SK-N-SH (cell line): ENCODE measurements around the gene MTCP1.

Experiments
- CTCF ChIP-seq: fragments of 200-600 bp; sonication (generic); IDR thresholded peaks from 2 replicates; pipeline ENCODE4 v1.6.1; 2017; ENCODE audit warnings: antibody characterized with exemption, mild to moderate bottlenecking, moderate library complexity
- MAX ChIP-seq: IDR thresholded peaks from 2 replicates; pipeline ENCODE4 v1.4.0; 2012; ENCODE audit warnings: low read depth
- PBX3 ChIP-seq: IDR thresholded peaks from 2 replicates; pipeline ENCODE4; 2012
- POLR2AphosphoS5 ChIP-seq: IDR thresholded peaks from 2 replicates; pipeline ENCODE4 v1.6.1; 2012; ENCODE audit warnings: low read depth, low read length
- RAD21 ChIP-seq: IDR thresholded peaks from 2 replicates; pipeline ENCODE4 v1.6.1; 2012; ENCODE audit warnings: mild to moderate bottlenecking, low read length
- REST ChIP-seq: IDR thresholded peaks from 2 replicates; pipeline ENCODE4 v1.6.1; 2012; ENCODE audit warnings: mild to moderate bottlenecking, low read depth, low read length, moderate library complexity
- TEAD4 ChIP-seq: IDR thresholded peaks from 2 replicates; pipeline ENCODE4 v1.4.0; 2012; ENCODE audit warnings: mild to moderate bottlenecking, borderline replicate concordance; ENCODE audit not compliant: insufficient read depth
- USF1 ChIP-seq: IDR thresholded peaks from 2 replicates; pipeline ENCODE4 v1.4.0; 2012; ENCODE audit warnings: low read depth, borderline replicate concordance

GRCh38 chrX:155031657-155032056 is 39.3 kb downstream of the MTCP1 start:
- TF ChIP-seq MAX (no peak), CTCF (no peak), USF1 (no peak), POLR2AphosphoS5 (no peak), RAD21 (no peak), TEAD4 (no peak), PBX3 (no peak), REST (no peak)
